PC-9 (cell line): ENCODE data around the gene CPPED1. TPM values are rescaled to one million over a fixed set of nuclear protein-coding genes. Genes with fewer than 3 reads are reported as not detected.

Experiments
- BruUV-seq: library from RNA; stranded (reverse); fragments of 400-500 nt; replicated peaks from 2 replicates; lab custom pipeline; 2021; lab: Mats Ljungman, UMichigan
- CTCF ChIA-PET: fragments of 300-600 bp; sonication (Branson Sonifier 250); formaldehyde crosslinking; loops from one replicate; lab custom pipeline; 2022; ENCODE audit warnings: antibody characterized with exemption; lab: Charles Lee
- POLR2A ChIA-PET: fragments of 300-600 bp; sonication (Branson Sonifier 250); formaldehyde crosslinking; loops from one replicate; lab custom pipeline; 2022; ENCODE audit warnings: antibody characterized with exemption; ENCODE audit not compliant: unreplicated experiment; lab: Charles Lee
- DNase-seq, 2 experiments: peaks; one replicate each; pipeline versions ENCODE4 v3.0.0 to v3.0.0-alpha.2; 2015 to 2022; ENCODE audit warnings: mixed read lengths in 1 of 2
- H2AFZ ChIP-seq: fragments of 200-600 bp; sonication (generic); 2 replicates; pipeline ENCODE4 v1.8.1; 2017; ENCODE audit warnings: antibody characterized with exemption
- H3F3A ChIP-seq: fragments of 200-600 bp; sonication (generic); 2 replicates; pipeline ENCODE4 v1.8.1; 2017; ENCODE audit warnings: antibody characterized with exemption, mild to moderate bottlenecking, low read depth; ENCODE audit not compliant: insufficient read depth
- H3K27ac ChIP-seq: fragments of 200-600 bp; sonication (generic); 2 replicates; pipeline ENCODE4 v1.6.1; 2016; ENCODE audit warnings: mixed run types
- H3K27me3 ChIP-seq: fragments of 200-600 bp; sonication (generic); 2 replicates; pipeline ENCODE4 v1.6.1; 2016; ENCODE audit warnings: low read depth, mixed run types; ENCODE audit not compliant: insufficient read depth
- H3K36me3 ChIP-seq: fragments of 200-600 bp; sonication (generic); 2 replicates; pipeline ENCODE4 v1.6.1; 2016; ENCODE audit warnings: low read depth, mixed run types
- H3K4me1 ChIP-seq: fragments of 200-600 bp; sonication (generic); replicated peaks from 2 replicates; pipeline ENCODE4 v1.6.1; 2016; ENCODE audit warnings: mixed run types; ENCODE audit not compliant: insufficient read depth
- H3K4me2 ChIP-seq: fragments of 200-600 bp; sonication (generic); 2 replicates; pipeline ENCODE4 v1.6.1; 2017; ENCODE audit warnings: mixed run types
- H3K4me3 ChIP-seq: fragments of 200-600 bp; sonication (generic); 2 replicates; pipeline ENCODE4 v1.6.1; 2016; ENCODE audit warnings: mixed run types
- H3K79me2 ChIP-seq: fragments of 200-600 bp; sonication (generic); 2 replicates; pipeline ENCODE4 v1.6.1; 2017; ENCODE audit warnings: low read depth, mixed run types
- H3K9me2 ChIP-seq: fragments of 200-600 bp; sonication (generic); 2 replicates; pipeline ENCODE4 v1.8.1; 2017; ENCODE audit warnings: mild to moderate bottlenecking; ENCODE audit not compliant: insufficient read depth
- H3K9me3 ChIP-seq: fragments of 200-600 bp; sonication (generic); 2 replicates; pipeline ENCODE4 v1.8.1; 2016; ENCODE audit warnings: low read depth; ENCODE audit not compliant: insufficient read depth
- H4K20me1 ChIP-seq: fragments of 200-600 bp; sonication (generic); 2 replicates; pipeline ENCODE4 v1.8.1; 2017; ENCODE audit not compliant: insufficient read depth
- CTCF ChIP-seq: fragments of 200-600 bp; sonication (generic); conservative IDR thresholded peaks from 2 replicates; pipeline ENCODE4 v1.6.1; 2017; ENCODE audit warnings: mixed run types, antibody characterized with exemption, mild to moderate bottlenecking, moderate library complexity
- EZH2 ChIP-seq: fragments of 200-600 bp; sonication (generic); IDR thresholded peaks from 2 replicates; pipeline ENCODE4 v1.8.0; 2017; ENCODE audit warnings: antibody characterized with exemption, low read depth
- intact Hi-C: fragments of 100-400 bp; cut with micrococcal nuclease; formaldehyde crosslinking; loops from one replicate; pipeline ENCODE4 v1.10.0; 2022; ENCODE audit not compliant: unreplicated experiment
- total RNA-seq: library from RNA; stranded (reverse); gene quantifications from 2 replicates; pipeline ENCODE4 v1.2.3, GENCODE V29; 2021

CPPED1 gene
- total RNA-seq, 1 experiment from 2014 or later, result 66.9 TPM

DNA sequence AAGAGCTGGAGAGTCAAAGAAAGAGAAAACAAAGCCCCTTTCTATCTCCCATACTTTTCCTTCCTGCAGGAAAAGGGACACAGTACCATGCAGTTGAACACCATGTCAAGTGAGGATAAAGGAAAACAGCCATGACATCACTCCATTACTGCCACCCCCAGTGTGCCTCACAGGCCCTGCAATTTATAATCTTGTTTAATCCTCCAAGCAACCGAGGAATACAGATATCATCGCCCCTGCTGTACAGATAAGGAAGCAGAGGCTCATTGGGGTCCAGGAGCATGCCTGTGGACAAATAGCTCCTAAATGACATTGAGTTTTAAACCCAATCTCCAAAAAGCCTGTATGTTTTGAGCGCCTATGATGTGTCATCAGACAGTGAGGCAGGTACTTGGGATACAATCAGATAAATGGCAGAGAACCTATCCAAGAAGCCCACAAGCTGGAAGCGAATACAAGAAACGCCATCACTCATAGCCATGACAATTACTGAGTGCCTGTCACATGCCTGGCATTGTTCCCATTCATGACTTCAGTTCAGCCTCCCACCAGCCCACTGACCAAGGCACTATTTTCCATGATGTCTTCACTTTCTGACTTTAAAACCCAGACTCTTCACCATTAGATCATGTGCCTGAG lies 45.5 kb downstream of the CPPED1 start:
- ChIA-PET POLR2A (interaction anchor here (0.6 kb wide), 1 partner anchor 1562 kb away, joined by 8 read pairs; no protein-coding TSS in a partner anchor), CTCF (no interaction called here)
- Histone ChIP-seq H3F3A (no peaks in the 10 kb centered on the region), H3K27me3 (no peaks in the 10 kb centered on the region), H3K9me3 (no peaks in the 10 kb centered on the region), H3K79me2 (peaks cover 9% of the 10 kb centered on the region; the same call in 1 of the 2 replicates), H4K20me1 (peaks cover 15% of the 10 kb centered on the region), H3K4me3 (no peak overlapping the region), H3K4me1 (no peaks in the 10 kb centered on the region), H3K4me2 (no peak overlapping the region), H3K36me3 (peaks cover 3% of the 10 kb centered on the region; the same call in 1 of the 2 replicates), H2AFZ (no peak overlapping the region), H3K9me2 (no peaks in the 10 kb centered on the region), H3K27ac (no peak overlapping the region)
- intact Hi-C loops, result no loop called here
- no peak for DNase-seq
- TF ChIP-seq CTCF (no peak), EZH2 (no peak)
- BruUV-seq, result no TSS peak

- BruUV-seq, result no TSS peak
- H3K36me3 ChIP-seq, result peaks cover 3% of the 10 kb centered on the region; the same call in 1 of the 2 replicates
- ChIA-PET POLR2A (no interaction called here), CTCF (no interaction called here)
- no peak overlapping the region for H3K27ac ChIP-seq
- H3K27me3 ChIP-seq, result no peaks in the 10 kb centered on the region
- no peaks in the 10 kb centered on the region for H3K9me3 ChIP-seq
- peaks cover 15% of the 10 kb centered on the region for H4K20me1 ChIP-seq
- no peaks in the 10 kb centered on the region for H3K9me2 ChIP-seq
- peaks cover 9% of the 10 kb centered on the region; the same call in 1 of the 2 replicates for H3K79me2 ChIP-seq
- no peak for DNase-seq
- H2AFZ ChIP-seq, result no peak overlapping the region
- H3K4me2 ChIP-seq, result no peak overlapping the region
- TF ChIP-seq CTCF (no peak), EZH2 (no peak)
- intact Hi-C loops, result no loop called here
- H3K4me1 ChIP-seq, result no peaks in the 10 kb centered on the region
- no peak overlapping the region for H3K4me3 ChIP-seq
- H3F3A ChIP-seq, result no peaks in the 10 kb centered on the region
Observed at GRCh38 chr16:12757546-12757945, 46.1 kb downstream of the CPPED1 start.

DNA sequence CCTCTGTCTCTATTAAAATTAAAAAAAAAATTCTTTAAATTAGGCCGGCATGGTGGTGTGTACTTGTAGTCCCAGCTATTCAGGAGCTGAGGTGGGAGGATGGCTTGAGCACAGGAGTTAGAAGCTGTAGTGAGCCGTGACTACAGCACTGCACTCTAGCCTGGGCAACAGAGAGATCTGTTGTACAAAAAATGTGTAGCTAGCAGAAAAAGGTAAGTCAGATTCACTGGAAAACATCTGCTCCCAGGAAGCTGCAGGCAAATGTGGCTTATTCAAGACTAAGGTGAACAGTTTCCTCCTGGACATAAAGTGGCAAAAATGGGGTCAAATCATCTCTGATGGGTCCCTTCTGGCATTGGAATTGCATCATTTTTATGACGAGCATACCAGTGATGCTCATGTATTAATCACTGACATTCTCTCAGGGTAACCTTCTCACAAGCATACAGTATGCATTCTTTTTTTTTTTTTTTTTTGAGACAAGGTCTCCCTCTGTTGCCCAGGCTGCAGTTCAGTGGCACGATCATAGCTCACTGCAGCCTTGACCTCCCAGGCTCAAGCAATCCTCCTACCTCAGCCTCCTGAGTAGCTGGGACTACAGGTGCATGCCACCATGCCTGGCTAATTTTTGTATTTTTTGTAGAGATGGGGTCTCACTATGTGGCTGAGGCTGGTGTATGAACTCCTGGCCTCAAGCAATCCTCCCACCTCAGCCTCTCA lies 48.7 kb downstream of the CPPED1 start:
- intact Hi-C loops, result no loop called here
- Histone ChIP-seq H3K9me3 (no peaks in the 10 kb centered on the region), H3K9me2 (no peaks in the 10 kb centered on the region), H3K27ac (no peak overlapping the region), H3K4me2 (no peak overlapping the region), H3K27me3 (no peaks in the 10 kb centered on the region), H2AFZ (no peak overlapping the region), H3F3A (no peaks in the 10 kb centered on the region), H3K36me3 (peaks cover 2% of the 10 kb centered on the region; the same call in 1 of the 2 replicates), H3K4me3 (no peak overlapping the region), H4K20me1 (peaks cover 11% of the 10 kb centered on the region), H3K4me1 (no peaks in the 10 kb centered on the region), H3K79me2 (peaks cover 9% of the 10 kb centered on the region; the same call in 1 of the 2 replicates)
- DNase-seq, result no peak
- TF ChIP-seq EZH2, result no peak
- no peak for TF ChIP-seq CTCF
- CTCF ChIA-PET, result interaction anchor here (0.6 kb wide), 1 partner anchor 1012 kb away, joined by 3 read pairs; no protein-coding TSS in a partner anchor
- POLR2A ChIA-PET, result no interaction called here
- BruUV-seq, result no TSS peak
